ENCODE measurements around the gene ZFP92.

GRCh38 chrX:153435845-153436244 lies 24.6 kb downstream of the ZFP92 start:
- TF ChIP-seq, protein P1, sequence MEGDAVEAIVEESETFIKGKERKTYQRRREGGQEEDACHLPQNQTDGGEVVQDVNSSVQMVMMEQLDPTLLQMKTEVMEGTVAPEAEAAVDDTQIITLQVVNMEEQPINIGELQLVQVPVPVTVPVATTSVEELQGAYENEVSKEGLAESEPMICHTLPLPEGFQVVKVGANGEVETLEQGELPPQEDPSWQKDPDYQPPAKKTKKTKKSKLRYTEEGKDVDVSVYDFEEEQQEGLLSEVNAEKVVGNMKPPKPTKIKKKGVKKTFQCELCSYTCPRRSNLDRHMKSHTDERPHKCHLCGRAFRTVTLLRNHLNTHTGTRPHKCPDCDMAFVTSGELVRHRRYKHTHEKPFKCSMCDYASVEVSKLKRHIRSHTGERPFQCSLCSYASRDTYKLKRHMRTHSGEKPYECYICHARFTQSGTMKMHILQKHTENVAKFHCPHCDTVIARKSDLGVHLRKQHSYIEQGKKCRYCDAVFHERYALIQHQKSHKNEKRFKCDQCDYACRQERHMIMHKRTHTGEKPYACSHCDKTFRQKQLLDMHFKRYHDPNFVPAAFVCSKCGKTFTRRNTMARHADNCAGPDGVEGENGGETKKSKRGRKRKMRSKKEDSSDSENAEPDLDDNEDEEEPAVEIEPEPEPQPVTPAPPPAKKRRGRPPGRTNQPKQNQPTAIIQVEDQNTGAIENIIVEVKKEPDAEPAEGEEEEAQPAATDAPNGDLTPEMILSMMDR (conservative IDR thresholded peaks at IDR 0.05): no peak
- TF ChIP-seq ZFX (IDR thresholded peaks at IDR 0.05): no peak

All from C4-2B (cell line).